ENCODE results near the gene CACNA2D3.
"Not testable (repeated sequence)": the region's sequence is repeated elsewhere in the genome, so short reads cannot be mapped to it uniquely, and the experiment has no call there.

Gene CACNA2D3

DNA sequence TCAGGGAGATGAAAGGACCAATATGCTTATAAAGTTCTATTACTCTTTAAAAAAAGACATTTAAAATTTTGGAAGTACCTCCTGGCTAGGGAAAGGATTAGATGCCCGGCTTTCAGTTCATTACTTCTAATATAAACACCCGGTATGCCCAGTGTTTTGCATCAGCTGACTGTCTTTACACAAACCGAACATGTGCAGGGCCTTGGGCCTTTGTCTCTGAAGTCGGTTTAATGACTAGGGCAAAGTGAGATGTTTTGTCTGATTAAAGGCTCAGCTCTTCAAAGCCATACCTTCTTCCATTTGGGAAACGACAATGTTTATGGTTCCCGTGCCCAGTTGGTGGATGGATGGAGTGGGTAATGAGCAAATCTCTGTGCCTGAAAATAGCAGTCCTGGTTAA, 984.8 kb downstream of the CACNA2D3 start:
- no peaks in the 10 kb centered on the region for H3K4me1 ChIP-seq (ENCODE audit: low read length)
- no peaks in the 10 kb centered on the region for H3K9me2 ChIP-seq (replicated peaks; ENCODE audit: insufficient read depth, low read length)
- TF ChIP-seq, protein P1, sequence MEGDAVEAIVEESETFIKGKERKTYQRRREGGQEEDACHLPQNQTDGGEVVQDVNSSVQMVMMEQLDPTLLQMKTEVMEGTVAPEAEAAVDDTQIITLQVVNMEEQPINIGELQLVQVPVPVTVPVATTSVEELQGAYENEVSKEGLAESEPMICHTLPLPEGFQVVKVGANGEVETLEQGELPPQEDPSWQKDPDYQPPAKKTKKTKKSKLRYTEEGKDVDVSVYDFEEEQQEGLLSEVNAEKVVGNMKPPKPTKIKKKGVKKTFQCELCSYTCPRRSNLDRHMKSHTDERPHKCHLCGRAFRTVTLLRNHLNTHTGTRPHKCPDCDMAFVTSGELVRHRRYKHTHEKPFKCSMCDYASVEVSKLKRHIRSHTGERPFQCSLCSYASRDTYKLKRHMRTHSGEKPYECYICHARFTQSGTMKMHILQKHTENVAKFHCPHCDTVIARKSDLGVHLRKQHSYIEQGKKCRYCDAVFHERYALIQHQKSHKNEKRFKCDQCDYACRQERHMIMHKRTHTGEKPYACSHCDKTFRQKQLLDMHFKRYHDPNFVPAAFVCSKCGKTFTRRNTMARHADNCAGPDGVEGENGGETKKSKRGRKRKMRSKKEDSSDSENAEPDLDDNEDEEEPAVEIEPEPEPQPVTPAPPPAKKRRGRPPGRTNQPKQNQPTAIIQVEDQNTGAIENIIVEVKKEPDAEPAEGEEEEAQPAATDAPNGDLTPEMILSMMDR (IDR thresholded peaks at IDR 0.05; ENCODE audit: low read length), result no peak
- no peak for TF ChIP-seq EZH2 (optimal IDR thresholded peaks at IDR 0.05; ENCODE audit: low read depth, low read length)
- no peak for TF ChIP-seq EZH2phosphoT487 (IDR thresholded peaks at IDR 0.05; ENCODE audit: low read length)
- DNase-seq, result no peak
- H3K4me2 ChIP-seq (ENCODE audit: low read depth, low read length), result no peak overlapping the region
- H2AFZ ChIP-seq (ENCODE audit: low read length), result no peak overlapping the region
- H3K27ac ChIP-seq (ENCODE audit: low read length), result no peak overlapping the region
- no peaks in the 10 kb centered on the region for H3K27me3 ChIP-seq (replicated peaks; ENCODE audit: insufficient read depth, low read length)
- H4K20me1 ChIP-seq (ENCODE audit: insufficient read depth, low read length), result no peaks in the 10 kb centered on the region
- no peaks in the 10 kb centered on the region for H3K9me3 ChIP-seq (replicated peaks; ENCODE audit: insufficient read depth, low read length)
- H3K36me3 ChIP-seq (replicated peaks; ENCODE audit: insufficient read depth, low read length), result no peaks in the 10 kb centered on the region
- no peaks in the 10 kb centered on the region for H3K79me2 ChIP-seq (ENCODE audit: low read length)
- H3K4me3 ChIP-seq (ENCODE audit: low read length), result no peak overlapping the region
- H3K9ac ChIP-seq (ENCODE audit: low read length), result no peak overlapping the region
- H3F3A ChIP-seq (ENCODE audit: insufficient read depth, low read length), result no peaks in the 10 kb centered on the region

DNA sequence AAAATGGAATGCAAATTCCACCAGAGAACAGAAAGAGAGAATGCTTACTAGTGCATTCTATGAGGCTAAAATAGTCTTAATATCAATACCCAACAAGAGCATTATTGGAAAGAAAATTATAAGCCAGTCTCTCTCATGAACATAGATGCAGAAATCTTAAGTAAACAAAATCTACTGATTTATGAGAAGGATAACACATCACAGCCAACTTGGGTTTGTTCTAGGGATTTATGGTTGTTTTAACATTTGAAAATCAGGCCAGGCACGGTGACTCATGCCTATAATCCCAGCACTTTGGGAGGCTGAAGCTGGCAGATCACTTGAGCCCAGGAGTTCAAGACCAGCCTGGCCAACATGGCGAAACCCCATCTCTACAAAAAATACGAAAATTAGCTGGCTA, 989.6 kb downstream of the CACNA2D3 start:
- H2AFZ ChIP-seq (ENCODE audit: low read length); H3K4me2 ChIP-seq (ENCODE audit: low read depth, low read length); H4K20me1 ChIP-seq (ENCODE audit: insufficient read depth, low read length); H3K36me3 ChIP-seq (replicated peaks; ENCODE audit: insufficient read depth, low read length); H3K9ac ChIP-seq (ENCODE audit: low read length); H3K27ac ChIP-seq (ENCODE audit: low read length); H3K9me3 ChIP-seq (replicated peaks; ENCODE audit: insufficient read depth, low read length); H3F3A ChIP-seq (ENCODE audit: insufficient read depth, low read length); H3K9me2 ChIP-seq (replicated peaks; ENCODE audit: insufficient read depth, low read length); DNase-seq; H3K4me1 ChIP-seq (ENCODE audit: low read length); H3K79me2 ChIP-seq (ENCODE audit: low read length); H3K27me3 ChIP-seq (replicated peaks; ENCODE audit: insufficient read depth, low read length); H3K4me3 ChIP-seq (ENCODE audit: low read length): not testable (repeated sequence)

DNA sequence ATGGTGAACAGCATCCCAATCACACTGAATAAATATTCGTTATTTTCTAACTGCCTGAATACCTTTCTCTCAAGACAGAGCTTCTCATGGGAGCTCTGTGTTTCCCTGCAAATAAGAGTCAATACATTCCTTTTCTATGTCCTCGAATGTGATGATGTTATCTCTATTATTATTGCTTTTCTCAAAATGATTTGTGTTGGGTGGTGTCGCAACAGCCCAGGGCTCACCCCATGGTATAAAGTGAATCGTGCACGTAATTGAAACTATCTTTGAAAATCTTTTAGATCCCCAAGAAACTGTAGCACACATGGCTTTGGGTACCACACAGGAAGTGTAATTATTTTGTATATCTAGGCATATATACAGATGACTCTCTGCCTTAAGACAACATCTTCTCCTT, 996.1 kb downstream of the CACNA2D3 start:
- no peaks in the 10 kb centered on the region for H3K4me1 ChIP-seq (ENCODE audit: low read length)
- TF ChIP-seq, protein P1 (IDR thresholded peaks at IDR 0.05; ENCODE audit: low read length), result no peak
- TF ChIP-seq EZH2phosphoT487 (IDR thresholded peaks at IDR 0.05; ENCODE audit: low read length) (no peak), EZH2 (optimal IDR thresholded peaks at IDR 0.05; ENCODE audit: low read depth, low read length) (no peak)
- H3K27ac ChIP-seq (ENCODE audit: low read length), result no peak overlapping the region
- no peak for DNase-seq
- no peak overlapping the region for H3K4me2 ChIP-seq (ENCODE audit: low read depth, low read length)
- H3F3A ChIP-seq (ENCODE audit: insufficient read depth, low read length), result no peaks in the 10 kb centered on the region
- H3K79me2 ChIP-seq (ENCODE audit: low read length), result no peaks in the 10 kb centered on the region
- H2AFZ ChIP-seq (ENCODE audit: low read length), result no peak overlapping the region
- no peaks in the 10 kb centered on the region for H3K9me3 ChIP-seq (replicated peaks; ENCODE audit: insufficient read depth, low read length)
- no peaks in the 10 kb centered on the region for H4K20me1 ChIP-seq (ENCODE audit: insufficient read depth, low read length)
- H3K4me3 ChIP-seq (ENCODE audit: low read length), result no peak overlapping the region
- H3K9me2 ChIP-seq (replicated peaks; ENCODE audit: insufficient read depth, low read length), result no peaks in the 10 kb centered on the region
- no peaks in the 10 kb centered on the region for H3K27me3 ChIP-seq (replicated peaks; ENCODE audit: insufficient read depth, low read length)
- no peaks in the 10 kb centered on the region for H3K36me3 ChIP-seq (replicated peaks; ENCODE audit: insufficient read depth, low read length)
- H3K9ac ChIP-seq (ENCODE audit: low read length), result no peak overlapping the region

DNA sequence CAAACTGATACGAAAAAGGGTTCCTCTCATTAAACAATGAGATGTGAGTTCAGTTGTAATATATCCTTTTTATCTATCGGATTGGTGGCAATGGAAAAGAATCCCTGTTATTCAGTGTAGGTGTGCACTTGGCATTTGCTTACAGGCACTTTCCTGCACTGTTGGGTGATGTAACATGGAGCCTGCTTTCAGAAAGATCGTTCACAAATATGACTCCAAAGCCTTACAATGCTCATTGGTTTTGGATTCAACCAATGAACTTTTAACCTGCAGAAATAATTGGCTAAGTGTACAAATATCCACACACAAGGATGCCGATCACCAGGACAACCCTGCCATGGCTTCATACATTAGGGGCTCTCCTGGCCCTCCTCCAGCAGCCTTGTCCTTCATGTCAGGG, 996.9 kb downstream of the CACNA2D3 start:
- TF ChIP-seq, protein P1 (IDR thresholded peaks at IDR 0.05; ENCODE audit: low read length), result no peak
- TF ChIP-seq EZH2phosphoT487 (IDR thresholded peaks at IDR 0.05; ENCODE audit: low read length) (no peak), EZH2 (optimal IDR thresholded peaks at IDR 0.05; ENCODE audit: low read depth, low read length) (no peak)

More for the DNA sequence above, 996.9 kb downstream of the CACNA2D3 start:
- Histone ChIP-seq H2AFZ (ENCODE audit: low read length) (no peak overlapping the region), H3K27ac (ENCODE audit: low read length) (no peak overlapping the region), H3K4me3 (ENCODE audit: low read length) (no peak overlapping the region), H3K79me2 (ENCODE audit: low read length) (no peaks in the 10 kb centered on the region), H3K9me3 (replicated peaks; ENCODE audit: insufficient read depth, low read length) (no peaks in the 10 kb centered on the region), H3K9ac (ENCODE audit: low read length) (no peak overlapping the region), H3K36me3 (replicated peaks; ENCODE audit: insufficient read depth, low read length) (no peaks in the 10 kb centered on the region), H3K4me1 (ENCODE audit: low read length) (no peaks in the 10 kb centered on the region), H3K27me3 (replicated peaks; ENCODE audit: insufficient read depth, low read length) (no peaks in the 10 kb centered on the region), H4K20me1 (ENCODE audit: insufficient read depth, low read length) (no peaks in the 10 kb centered on the region), H3F3A (ENCODE audit: insufficient read depth, low read length) (no peaks in the 10 kb centered on the region), H3K9me2 (replicated peaks; ENCODE audit: insufficient read depth, low read length) (no peaks in the 10 kb centered on the region), H3K4me2 (ENCODE audit: low read depth, low read length) (no peak overlapping the region)
- no peak for DNase-seq
